Measurements from ENCODE around the gene CHP2.

DNA sequence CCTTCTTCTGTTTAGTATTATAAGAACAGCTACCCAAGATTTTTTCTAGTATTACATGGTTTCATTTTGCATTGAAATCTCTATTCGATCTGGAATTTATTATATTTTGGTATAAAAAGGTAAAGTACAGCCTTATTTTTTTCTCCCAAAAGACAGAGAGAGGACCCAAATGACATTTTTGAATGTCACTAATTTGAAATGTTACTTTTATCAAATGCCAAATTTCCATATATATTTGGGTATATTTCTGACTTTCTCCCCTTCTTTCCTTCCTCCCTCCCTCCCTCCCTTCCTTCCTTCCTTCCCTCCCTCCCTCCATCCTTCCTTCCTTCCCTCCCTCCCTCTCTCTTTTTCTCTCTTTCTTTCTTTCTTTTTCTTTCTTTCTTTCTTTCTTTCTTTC, 6.2 kb upstream of the CHP2 start:
- TF ChIP-seq, protein P1, sequence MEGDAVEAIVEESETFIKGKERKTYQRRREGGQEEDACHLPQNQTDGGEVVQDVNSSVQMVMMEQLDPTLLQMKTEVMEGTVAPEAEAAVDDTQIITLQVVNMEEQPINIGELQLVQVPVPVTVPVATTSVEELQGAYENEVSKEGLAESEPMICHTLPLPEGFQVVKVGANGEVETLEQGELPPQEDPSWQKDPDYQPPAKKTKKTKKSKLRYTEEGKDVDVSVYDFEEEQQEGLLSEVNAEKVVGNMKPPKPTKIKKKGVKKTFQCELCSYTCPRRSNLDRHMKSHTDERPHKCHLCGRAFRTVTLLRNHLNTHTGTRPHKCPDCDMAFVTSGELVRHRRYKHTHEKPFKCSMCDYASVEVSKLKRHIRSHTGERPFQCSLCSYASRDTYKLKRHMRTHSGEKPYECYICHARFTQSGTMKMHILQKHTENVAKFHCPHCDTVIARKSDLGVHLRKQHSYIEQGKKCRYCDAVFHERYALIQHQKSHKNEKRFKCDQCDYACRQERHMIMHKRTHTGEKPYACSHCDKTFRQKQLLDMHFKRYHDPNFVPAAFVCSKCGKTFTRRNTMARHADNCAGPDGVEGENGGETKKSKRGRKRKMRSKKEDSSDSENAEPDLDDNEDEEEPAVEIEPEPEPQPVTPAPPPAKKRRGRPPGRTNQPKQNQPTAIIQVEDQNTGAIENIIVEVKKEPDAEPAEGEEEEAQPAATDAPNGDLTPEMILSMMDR (IDR thresholded peaks at IDR 0.05; ENCODE audit: borderline replicate concordance, extremely low read depth, low read length, poor library complexity, severe bottlenecking): no peak
- TF ChIP-seq EZH2 (IDR thresholded peaks at IDR 0.05; ENCODE audit: borderline replicate concordance, low read depth, low read length, severe bottlenecking): no peak

Data from DND-41 (cell line).